Measurements from ENCODE around the gene RASSF7.

Gene RASSF7

DNA sequence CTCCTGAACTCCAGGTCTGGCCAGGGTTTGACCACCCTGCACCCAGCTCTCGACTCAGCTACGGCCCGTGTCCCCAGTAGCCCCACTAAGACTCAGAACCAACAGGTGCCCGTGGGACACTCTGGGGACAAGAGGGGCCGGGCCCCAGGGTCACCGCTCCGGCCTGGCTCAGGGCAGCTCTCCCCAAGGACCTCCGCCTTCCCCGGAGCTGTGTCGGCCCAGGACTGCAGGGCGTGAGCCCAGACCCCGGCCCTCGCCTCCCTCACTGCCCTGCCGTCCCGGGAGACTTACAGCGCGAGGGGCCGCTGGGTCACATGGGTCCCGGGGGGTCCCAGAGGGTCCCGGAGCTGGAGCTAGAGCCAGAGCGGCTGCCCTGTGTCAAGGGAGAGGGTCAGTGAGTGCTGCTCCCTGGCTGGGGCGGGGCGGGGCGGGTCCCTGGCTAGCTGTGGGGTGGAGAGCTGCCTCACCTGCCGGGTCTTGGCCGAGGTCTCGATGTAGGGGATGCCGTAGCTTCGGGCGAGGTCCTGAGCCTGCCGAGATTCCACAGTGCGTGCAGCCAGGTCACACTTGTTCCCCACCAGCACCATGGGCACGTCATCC lies 27.7 kb upstream of the RASSF7 start:
- in situ Hi-C loops (cut with MboI; ENCODE audit: low sequenced_read_pairs, unreplicated experiment) = no loop called here
- TF ChIP-seq, protein P1, sequence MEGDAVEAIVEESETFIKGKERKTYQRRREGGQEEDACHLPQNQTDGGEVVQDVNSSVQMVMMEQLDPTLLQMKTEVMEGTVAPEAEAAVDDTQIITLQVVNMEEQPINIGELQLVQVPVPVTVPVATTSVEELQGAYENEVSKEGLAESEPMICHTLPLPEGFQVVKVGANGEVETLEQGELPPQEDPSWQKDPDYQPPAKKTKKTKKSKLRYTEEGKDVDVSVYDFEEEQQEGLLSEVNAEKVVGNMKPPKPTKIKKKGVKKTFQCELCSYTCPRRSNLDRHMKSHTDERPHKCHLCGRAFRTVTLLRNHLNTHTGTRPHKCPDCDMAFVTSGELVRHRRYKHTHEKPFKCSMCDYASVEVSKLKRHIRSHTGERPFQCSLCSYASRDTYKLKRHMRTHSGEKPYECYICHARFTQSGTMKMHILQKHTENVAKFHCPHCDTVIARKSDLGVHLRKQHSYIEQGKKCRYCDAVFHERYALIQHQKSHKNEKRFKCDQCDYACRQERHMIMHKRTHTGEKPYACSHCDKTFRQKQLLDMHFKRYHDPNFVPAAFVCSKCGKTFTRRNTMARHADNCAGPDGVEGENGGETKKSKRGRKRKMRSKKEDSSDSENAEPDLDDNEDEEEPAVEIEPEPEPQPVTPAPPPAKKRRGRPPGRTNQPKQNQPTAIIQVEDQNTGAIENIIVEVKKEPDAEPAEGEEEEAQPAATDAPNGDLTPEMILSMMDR (IDR thresholded peaks at IDR 0.05; ENCODE audit: borderline replicate concordance, control extremely low read depth, extremely low read depth, insufficient read depth, missing control alignments) = no peak
- DNase-seq (ENCODE audit: low spot score) = no peak

DNA sequence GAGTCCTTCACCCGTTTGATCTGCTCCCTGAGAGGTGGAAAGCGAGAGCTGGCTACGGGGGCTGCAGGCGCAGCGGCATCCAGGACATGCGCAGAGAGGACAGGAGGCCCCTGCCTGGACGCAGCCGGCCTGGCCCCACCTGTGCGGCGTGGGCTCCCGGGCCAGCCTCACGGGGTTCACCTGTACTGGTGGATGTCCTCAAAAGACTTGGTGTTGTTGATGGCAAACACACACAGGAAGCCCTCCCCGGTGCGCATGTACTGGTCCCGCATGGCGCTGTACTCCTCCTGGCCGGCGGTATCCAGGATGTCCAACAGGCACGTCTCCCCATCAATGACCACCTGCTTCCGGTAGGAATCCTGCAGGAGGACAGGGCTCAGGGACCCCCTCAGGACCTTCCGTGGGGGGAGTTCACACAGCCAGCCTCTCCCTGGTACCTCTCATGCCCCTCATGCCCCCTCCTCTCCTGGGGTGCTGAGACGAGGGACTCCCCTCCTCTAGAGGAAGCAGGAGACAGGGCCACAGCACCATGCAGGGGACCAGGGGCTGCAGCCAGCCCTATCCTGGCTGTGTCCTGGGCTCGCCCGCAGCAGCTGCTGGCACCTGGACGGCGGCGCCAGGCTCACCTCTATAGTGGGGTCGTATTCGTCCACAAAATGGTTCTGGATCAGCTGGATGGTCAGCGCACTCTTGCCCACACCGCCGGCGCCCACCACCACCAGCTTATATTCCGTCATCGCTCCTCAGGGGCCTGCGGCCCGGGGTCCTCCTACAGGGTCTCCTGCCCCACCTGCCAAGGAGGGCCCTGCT lies 27.0 kb upstream of the RASSF7 start:
- in situ Hi-C loops (cut with MboI; ENCODE audit: low sequenced_read_pairs, unreplicated experiment) = no loop called here
- DNase-seq (ENCODE audit: low spot score) = no peak
- TF ChIP-seq, protein P1 (IDR thresholded peaks at IDR 0.05; ENCODE audit: borderline replicate concordance, control extremely low read depth, extremely low read depth, insufficient read depth, missing control alignments) = no peak

DNA sequence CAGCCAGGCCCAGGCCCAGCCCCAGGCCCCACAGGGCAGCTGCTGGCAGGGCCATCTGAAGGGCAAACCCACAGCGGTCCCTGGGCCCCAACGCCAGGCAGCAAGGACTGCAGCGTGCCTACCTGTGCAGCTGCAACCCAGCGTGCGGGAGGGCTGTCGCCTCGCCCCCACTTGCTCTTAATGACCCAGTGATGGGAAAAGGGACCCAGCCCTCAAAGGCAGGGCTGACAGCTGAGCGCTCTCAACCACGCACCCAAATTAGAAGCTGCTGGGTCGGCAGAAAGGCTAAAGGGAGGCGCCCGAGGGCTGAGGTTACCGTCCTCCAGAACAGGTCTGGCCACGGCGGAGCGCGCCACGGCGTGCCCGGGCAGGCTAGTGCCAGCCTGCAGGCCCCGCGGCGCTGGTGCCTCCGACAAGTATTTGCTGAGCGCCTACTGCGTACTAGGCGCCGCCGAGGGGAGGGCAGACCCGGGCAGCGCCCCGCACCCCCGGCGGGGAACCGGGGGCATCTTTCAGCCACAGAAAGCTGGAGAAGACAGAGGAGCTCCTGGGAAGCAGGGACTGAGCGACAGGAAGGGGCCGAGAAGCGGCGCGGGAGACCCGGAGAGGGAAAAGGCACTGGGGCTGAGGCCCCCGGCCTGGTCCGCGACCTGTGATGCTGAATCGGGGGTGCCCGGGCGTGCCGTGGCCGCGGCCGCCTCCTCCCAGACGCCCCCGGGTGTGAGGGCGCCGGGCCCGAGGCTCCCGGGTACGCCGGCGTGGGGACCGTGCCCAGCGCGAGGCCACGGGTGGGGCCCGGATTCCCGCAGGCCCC lies 26.2 kb upstream of the RASSF7 start:
- TF ChIP-seq, protein P1 (IDR thresholded peaks at IDR 0.05; ENCODE audit: borderline replicate concordance, control extremely low read depth, extremely low read depth, insufficient read depth, missing control alignments) = no peak
- in situ Hi-C loops (cut with MboI; ENCODE audit: low sequenced_read_pairs, unreplicated experiment) = no loop called here
- no peak for DNase-seq (ENCODE audit: low spot score)

DNA sequence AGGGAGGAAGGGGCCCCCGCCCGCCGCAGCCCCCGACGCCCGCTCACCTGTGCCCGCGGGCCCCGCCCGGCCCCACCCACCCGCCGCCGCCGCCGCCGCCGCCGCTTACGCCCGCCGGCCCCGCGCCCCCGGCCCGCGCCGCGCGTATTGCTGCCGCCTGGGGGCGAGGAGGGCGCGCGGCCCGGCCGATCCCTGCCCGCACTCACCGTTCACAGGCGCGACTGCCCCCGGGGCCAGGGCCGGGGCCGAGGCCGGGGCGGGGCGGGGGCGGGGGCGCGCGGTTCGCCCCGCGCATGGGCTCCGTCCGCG lies 25.6 kb upstream of the RASSF7 start:
- DNase-seq (ENCODE audit: low spot score) = no peak
- TF ChIP-seq, protein P1 (IDR thresholded peaks at IDR 0.05; ENCODE audit: borderline replicate concordance, control extremely low read depth, extremely low read depth, insufficient read depth, missing control alignments) = peak; percentile 40
- in situ Hi-C loops (cut with MboI; ENCODE audit: low sequenced_read_pairs, unreplicated experiment) = no loop called here

DNA sequence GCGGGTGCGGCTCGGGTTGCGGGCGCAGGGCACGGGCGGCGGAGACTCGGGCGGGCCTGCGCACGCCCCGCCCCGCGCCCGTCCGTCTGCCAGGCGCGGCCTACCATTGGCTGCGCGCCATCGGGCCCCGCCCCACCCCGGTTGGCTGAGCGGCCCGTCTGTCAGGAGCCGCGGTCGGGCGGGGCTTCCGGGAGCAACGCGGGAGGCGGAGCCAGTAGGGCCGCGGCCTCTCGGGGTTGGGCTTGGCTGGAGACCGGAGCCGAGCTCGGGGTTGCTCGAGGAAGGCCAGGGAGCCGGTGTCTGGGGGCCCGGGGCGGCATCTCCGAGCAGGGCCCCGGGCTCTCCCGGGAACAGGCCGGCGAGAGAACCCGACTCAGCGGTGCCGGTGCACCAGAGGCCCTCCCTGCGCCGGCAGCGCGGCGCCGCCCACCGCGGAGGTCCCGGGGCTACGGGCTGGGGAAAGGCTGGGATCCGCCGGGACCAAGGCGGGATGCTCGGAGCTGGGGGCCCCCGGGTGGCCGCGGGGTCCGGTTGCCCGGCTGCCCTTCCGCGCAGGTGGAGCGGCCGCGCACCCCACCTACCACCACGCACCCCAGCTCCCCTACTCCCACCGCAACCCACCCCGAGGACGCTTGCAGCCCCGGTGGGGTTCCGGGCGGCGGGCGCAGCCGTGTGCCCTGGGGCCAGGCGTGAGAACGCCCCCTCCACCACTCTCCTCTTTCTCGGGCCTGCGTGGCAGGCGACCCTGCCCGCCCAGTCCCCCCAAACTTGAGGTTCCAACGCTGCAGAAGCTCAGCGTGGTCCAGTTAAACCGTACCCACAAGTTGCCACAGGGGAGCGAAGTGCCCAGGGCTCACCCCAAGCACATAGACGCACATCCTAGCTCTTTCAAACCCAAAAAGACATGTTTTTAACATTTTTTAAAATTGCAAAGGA lies 25.0 kb upstream of the RASSF7 start, which contains the start of gene HRAS:
TSS of gene HRAS (minus strand) at position 58 of the 936 bp plus-strand sequence.
- in situ Hi-C loops (cut with MboI; ENCODE audit: low sequenced_read_pairs, unreplicated experiment) = no loop called here
- DNase-seq (ENCODE audit: low spot score) = peak; percentile 100
- TF ChIP-seq, protein P1 (IDR thresholded peaks at IDR 0.05; ENCODE audit: borderline replicate concordance, control extremely low read depth, extremely low read depth, insufficient read depth, missing control alignments) = no peak

All from GM13976 (cell line).